ENCODE measurements around the gene SEC22C.
A peak's percentile ranks its signal among the peaks of the same experiment; 100 is the strongest.

The SEC22C gene

GRCh38 chr3:42535981-42536784, 45.6 kb downstream of the SEC22C start:
- no peak for DNase-seq (ENCODE audit: low read depth in 2 of 2)

GRCh38 chr3:42533161-42533897, 48.4 kb downstream of the SEC22C start:
- DNase-seq (ENCODE audit: low read depth in 2 of 2): no peak

GRCh38 chr3:42532229-42532628, 49.5 kb downstream of the SEC22C start:
- DNase-seq (ENCODE audit: low read depth in 2 of 2): no peak

GRCh38 chr3:42531470-42531869, 50.3 kb downstream of the SEC22C start:
- DNase-seq (ENCODE audit: low read depth in 2 of 2): no peak

- DNase-seq (ENCODE audit: low read depth in 2 of 2): no peak
Measured at GRCh38 chr3:42530073-42530472, 51.7 kb downstream of the SEC22C start.

- no peak for DNase-seq (ENCODE audit: low read depth in 2 of 2)
Measured at GRCh38 chr3:42529468-42529867, 52.3 kb downstream of the SEC22C start.

GRCh38 chr3:42527368-42527917, 54.3 kb downstream of the SEC22C start:
- no peak for DNase-seq (ENCODE audit: low read depth in 2 of 2)

- peak in 1 of 2 donors; percentile 13 for DNase-seq (ENCODE audit: low read depth in 2 of 2)
Measured at GRCh38 chr3:42526616-42527367, 55.0 kb downstream of the SEC22C start.

GRCh38 chr3:42525736-42526345, 55.9 kb downstream of the SEC22C start:
- no peak for DNase-seq (ENCODE audit: low read depth in 2 of 2)

GRCh38 chr3:42525212-42525611, 56.6 kb downstream of the SEC22C start:
- no peak for DNase-seq (ENCODE audit: low read depth in 2 of 2)

GRCh38 chr3:42524751-42525150, 57.0 kb downstream of the SEC22C start:
- no peak for DNase-seq (ENCODE audit: low read depth in 2 of 2)

GRCh38 chr3:42520906-42521305, 60.9 kb downstream of the SEC22C start:
- no peak for DNase-seq (ENCODE audit: low read depth in 2 of 2)

GRCh38 chr3:42520336-42520735, 61.4 kb downstream of the SEC22C start:
- DNase-seq (ENCODE audit: low read depth in 2 of 2): no peak

- no peak for DNase-seq (ENCODE audit: low read depth in 2 of 2)
Measured at GRCh38 chr3:42519568-42519962, 62.2 kb downstream of the SEC22C start.

GRCh38 chr3:42518800-42519567, 62.8 kb downstream of the SEC22C start:
- DNase-seq (ENCODE audit: low read depth in 2 of 2): no peak

GRCh38 chr3:42517117-42517516, 64.7 kb downstream of the SEC22C start:
- no peak for DNase-seq (ENCODE audit: low read depth in 2 of 2)

- DNase-seq (ENCODE audit: low read depth in 2 of 2): no peak
Measured at GRCh38 chr3:42516443-42516842, 65.3 kb downstream of the SEC22C start.

GRCh38 chr3:42515976-42516375, 65.8 kb downstream of the SEC22C start:
- no peak for DNase-seq (ENCODE audit: low read depth in 2 of 2)

GRCh38 chr3:42515391-42515916, 66.3 kb downstream of the SEC22C start:
- DNase-seq (ENCODE audit: low read depth in 2 of 2): no peak

GRCh38 chr3:42514876-42515275, 66.9 kb downstream of the SEC22C start:
- DNase-seq (ENCODE audit: low read depth in 2 of 2): no peak

GRCh38 chr3:42513521-42513920, 68.2 kb downstream of the SEC22C start:
- no peak for DNase-seq (ENCODE audit: low read depth in 2 of 2)

Data from stimulated activated CD8-positive, alpha-beta memory T cell treated with anti-CD3 and anti-CD28 coated beads, Interleukin-7, amount 100 ng/mL, for 1 hour (primary cell).